ENCODE data around the gene ADAMTS9.

ADAMTS9 gene

GRCh38 chr3:64619216-64619615 lies 68.6 kb downstream of the ADAMTS9 start:
- Histone ChIP-seq H3K36me3 (ENCODE audit: control insufficient read depth, insufficient read depth, low read length) (no peaks in the 10 kb centered on the region), H2AFZ (no peak overlapping the region), H3K4me2 (ENCODE audit: low read length) (no peak overlapping the region), H3K27me3 (ENCODE audit: control insufficient read depth, insufficient read depth, low read length) (no peaks in the 10 kb centered on the region), H3K4me1 (no peaks in the 10 kb centered on the region), H3K9ac (no peak overlapping the region), H3K4me3 (ENCODE audit: low read depth, low read length) (no peak overlapping the region), H3K27ac (no peak overlapping the region), H3K9me3 (ENCODE audit: control insufficient read depth, low read length) (no peaks in the 10 kb centered on the region), H3K79me2 (no peaks in the 10 kb centered on the region)
- TF ChIP-seq CTCF (IDR thresholded peaks at IDR 0.05) = no peak

- peaks cover 6% of the 10 kb centered on the region for H3K4me1 ChIP-seq
- no peaks in the 10 kb centered on the region for H3K36me3 ChIP-seq (ENCODE audit: control insufficient read depth, insufficient read depth, low read length)
- H3K4me2 ChIP-seq (ENCODE audit: low read length) = no peak overlapping the region
- H3K79me2 ChIP-seq = no peaks in the 10 kb centered on the region
- TF ChIP-seq CTCF (IDR thresholded peaks at IDR 0.05) = no peak
- H2AFZ ChIP-seq = no peak overlapping the region
- H3K4me3 ChIP-seq (ENCODE audit: low read depth, low read length) = no peak overlapping the region
- H3K9ac ChIP-seq = no peak overlapping the region
- H3K27me3 ChIP-seq (ENCODE audit: control insufficient read depth, insufficient read depth, low read length) = no peaks in the 10 kb centered on the region
- no peak overlapping the region for H3K27ac ChIP-seq
- H3K9me3 ChIP-seq (ENCODE audit: control insufficient read depth, low read length) = no peaks in the 10 kb centered on the region
These were observed 70.2 kb downstream of the ADAMTS9 start for GRCh38 chr3:64617610-64618009.

GRCh38 chr3:64616953-64617352 lies 70.8 kb downstream of the ADAMTS9 start:
- no peak overlapping the region for H3K27ac ChIP-seq
- H3K27me3 ChIP-seq (ENCODE audit: control insufficient read depth, insufficient read depth, low read length) = no peaks in the 10 kb centered on the region
- H2AFZ ChIP-seq = no peak overlapping the region
- no peaks in the 10 kb centered on the region for H3K36me3 ChIP-seq (ENCODE audit: control insufficient read depth, insufficient read depth, low read length)
- no peak overlapping the region for H3K9ac ChIP-seq
- peaks cover 6% of the 10 kb centered on the region for H3K4me1 ChIP-seq
- no peak overlapping the region for H3K4me3 ChIP-seq (ENCODE audit: low read depth, low read length)
- no peaks in the 10 kb centered on the region for H3K9me3 ChIP-seq (ENCODE audit: control insufficient read depth, low read length)
- no peaks in the 10 kb centered on the region for H3K79me2 ChIP-seq
- no peak for TF ChIP-seq CTCF (IDR thresholded peaks at IDR 0.05)
- H3K4me2 ChIP-seq (ENCODE audit: low read length) = no peak overlapping the region

- H3K4me1 ChIP-seq = peaks cover 6% of the 10 kb centered on the region
- H3K27ac ChIP-seq = no peak overlapping the region
- no peak overlapping the region for H3K4me3 ChIP-seq (ENCODE audit: low read depth, low read length)
- H3K9me3 ChIP-seq (ENCODE audit: control insufficient read depth, low read length) = no peaks in the 10 kb centered on the region
- no peaks in the 10 kb centered on the region for H3K36me3 ChIP-seq (ENCODE audit: control insufficient read depth, insufficient read depth, low read length)
- H3K9ac ChIP-seq = no peak overlapping the region
- peak overlapping the region; percentile 5 for H3K4me2 ChIP-seq (ENCODE audit: low read length)
- no peak for TF ChIP-seq CTCF (IDR thresholded peaks at IDR 0.05)
- no peak overlapping the region for H2AFZ ChIP-seq
- H3K27me3 ChIP-seq (ENCODE audit: control insufficient read depth, insufficient read depth, low read length) = no peaks in the 10 kb centered on the region
- no peaks in the 10 kb centered on the region for H3K79me2 ChIP-seq
These were observed 74.8 kb downstream of the ADAMTS9 start for GRCh38 chr3:64612916-64613526.

Data from parathyroid adenoma (tissue), 2 donors.